Gastroesophageal sphincter (tissue), 4 donors: ENCODE measurements around the gene CSN2. TPM values are rescaled to one million over a fixed set of nuclear protein-coding genes. Genes with fewer than 3 reads are reported as not detected.

Experiments used
- ATAC-seq: fragments of 150-250 bp; one replicate; pipeline ENCODE4 v1.9.1; 2016; ENCODE audit warnings: mild to moderate bottlenecking, moderate library complexity
- H3K27ac ChIP-seq, 4 donors: fragments of 200-600 bp; sonication (generic) in 3 of 4; 1 replicate in 3 of 4; 2 replicates in 1 of 4; pipeline ENCODE4 v1.5.1; 2016 to 2019
- H3K27me3 ChIP-seq: fragments of 200-600 bp; sonication (generic); one replicate; pipeline ENCODE4 v1.5.1; 2019
- H3K36me3 ChIP-seq, 2 donors: fragments of 200-600 bp; sonication (generic); one replicate each; pipeline ENCODE4 v1.5.1; 2019; ENCODE audit warnings: control low read depth in 1 of 2
- H3K4me1 ChIP-seq, 3 donors: fragments of 200-600 bp; sonication (generic); 1 replicate in 2 of 3; 2 replicates in 1 of 3; pipeline ENCODE4 v1.5.1; 2016 to 2019; ENCODE audit warnings: control low read depth in 2 of 3
- H3K4me3 ChIP-seq, 2 donors: fragments of 200-600 bp; sonication (generic); one replicate each; pipeline ENCODE4 v1.5.1; 2019; ENCODE audit warnings: mild to moderate bottlenecking in 1 of 2, moderate library complexity in 1 of 2
- H3K9me3 ChIP-seq, 3 donors: fragments of 200-600 bp; sonication (generic); one replicate each; pipeline ENCODE4 v1.5.1; 2017 to 2019; ENCODE audit warnings: control low read depth in 2 of 3
- CTCF ChIP-seq, 4 experiments: fragments of 200-600 bp in 2 of 4; fragments of 450-650 bp in 2 of 4; sonication (generic) in 1 of 4; IDR thresholded peaks; one replicate each; pipeline ENCODE4 v1.5.1; 2017 to 2019; ENCODE audit warnings: antibody characterized with exemption in 4 of 4, mild to moderate bottlenecking in 2 of 4, moderate library complexity in 2 of 4
- EP300 ChIP-seq: sonication (generic); formaldehyde crosslinking; IDR thresholded peaks from one replicate; pipeline ENCODE4 v1.6.1; 2017; ENCODE audit warnings: antibody characterized with exemption, mild to moderate bottlenecking
- POLR2A ChIP-seq, 2 donors: fragments of 450-650 bp; IDR thresholded peaks; one replicate each; pipeline ENCODE4 v1.6.1; 2017; ENCODE audit warnings: antibody characterized with exemption in 2 of 2, mild to moderate bottlenecking in 2 of 2, moderate library complexity in 1 of 2
- POLR2AphosphoS5 ChIP-seq: sonication (generic); formaldehyde crosslinking; IDR thresholded peaks from one replicate; pipeline ENCODE4 v1.6.1; 2017; ENCODE audit warnings: antibody characterized with exemption
- WGBS, 2 donors: methylation state at CpG; one replicate each; pipeline ENCODE4 v1.1.5; 2018; ENCODE audit warnings: low coverage in 1 of 2; 5-methylcytosine and 5-hydroxymethylcytosine counted together
- total RNA-seq, 4 donors: library from RNA; depleted of rRNA; stranded (reverse); fragments of >200 nt; gene quantifications; one replicate each; pipeline ENCODE4 v1.1.0, GENCODE V29; 2016

CSN2 gene
- total RNA-seq, result not detected

GRCh38 chr4:69965628-69966027 is at the start of gene CSN2:
TSS of gene CSN2 (minus strand) at chr4:69965728. CDS start at chr4:69960995, 4,733 bp downstream.
- H3K36me3 ChIP-seq, result no peaks in the 10 kb centered on the region
- no peak within 1 kb of the TSS for H3K4me3 ChIP-seq
- H3K9me3 ChIP-seq, result peaks cover 0 to 4% (median 0%) of the 10 kb centered on the region in 3 donors
- H3K4me1 ChIP-seq, result no peaks in the 10 kb centered on the region
- 78 to 88% methylated on average over 2 of the region's 2 CpGs for WGBS, 2 donors
- TF ChIP-seq CTCF (IDR thresholded peaks at IDR 0.05) (no peak), EP300 (no peak), POLR2AphosphoS5 (no peak), POLR2A (IDR thresholded peaks at IDR 0.05) (no peak)
- no peak within 1 kb of the TSS for H3K27ac ChIP-seq
- no peaks in the 10 kb centered on the region for H3K27me3 ChIP-seq
- no peak for ATAC-seq

GRCh38 chr4:70008771-70009170 is 43.2 kb upstream of the CSN2 start:
- H3K36me3 ChIP-seq, result no peaks in the 10 kb centered on the region
- no peaks in the 10 kb centered on the region for H3K4me1 ChIP-seq
- ATAC-seq, result no peak
- no peak overlapping the region for H3K4me3 ChIP-seq
- no peaks in the 10 kb centered on the region for H3K9me3 ChIP-seq
- WGBS, 2 donors, result 54 to 71% methylated on average over 3 of the region's 3 CpGs
- no peak overlapping the region for H3K27ac ChIP-seq
- no peaks in the 10 kb centered on the region for H3K27me3 ChIP-seq
- TF ChIP-seq POLR2A (IDR thresholded peaks at IDR 0.05) (no peak), EP300 (no peak), POLR2AphosphoS5 (no peak), CTCF (IDR thresholded peaks at IDR 0.05) (no peak)

- no peaks in the 10 kb centered on the region for H3K4me1 ChIP-seq
- no peak for TF ChIP-seq POLR2AphosphoS5
- no peak for TF ChIP-seq CTCF (IDR thresholded peaks at IDR 0.05)
- TF ChIP-seq EP300, result no peak
- no peak for TF ChIP-seq POLR2A (IDR thresholded peaks at IDR 0.05)
- H3K4me3 ChIP-seq, result no peak overlapping the region
- no peaks in the 10 kb centered on the region for H3K9me3 ChIP-seq
- ATAC-seq, result no peak
- H3K36me3 ChIP-seq, result no peaks in the 10 kb centered on the region
- H3K27me3 ChIP-seq, result no peaks in the 10 kb centered on the region
- H3K27ac ChIP-seq, result no peak overlapping the region
Observed at GRCh38 chr4:70002507-70002906, 37.0 kb upstream of the CSN2 start.

GRCh38 chr4:70000711-70001110 is 35.2 kb upstream of the CSN2 start:
- H3K27ac ChIP-seq, result no peak overlapping the region
- H3K4me1 ChIP-seq, result no peaks in the 10 kb centered on the region
- H3K4me3 ChIP-seq, result no peak overlapping the region
- H3K36me3 ChIP-seq, result no peaks in the 10 kb centered on the region
- 82 to 89% methylated on average over 1 of the region's 1 CpG for WGBS, 2 donors
- H3K9me3 ChIP-seq, result no peaks in the 10 kb centered on the region
- no peaks in the 10 kb centered on the region for H3K27me3 ChIP-seq
- no peak for ATAC-seq
- TF ChIP-seq CTCF (IDR thresholded peaks at IDR 0.05), result no peak
- TF ChIP-seq EP300, result no peak
- no peak for TF ChIP-seq POLR2A (IDR thresholded peaks at IDR 0.05)
- no peak for TF ChIP-seq POLR2AphosphoS5

GRCh38 chr4:69999420-69999819 is 33.9 kb upstream of the CSN2 start:
- Histone ChIP-seq H3K9me3 (no peaks in the 10 kb centered on the region), H3K36me3 (no peaks in the 10 kb centered on the region), H3K4me1 (no peaks in the 10 kb centered on the region), H3K4me3 (no peak overlapping the region), H3K27ac (no peak overlapping the region), H3K27me3 (no peaks in the 10 kb centered on the region)
- ATAC-seq, result no peak
- WGBS, 2 donors, result 89 to 92% methylated on average over 3 of the region's 3 CpGs
- no peak for TF ChIP-seq EP300
- no peak for TF ChIP-seq POLR2AphosphoS5
- no peak for TF ChIP-seq POLR2A (IDR thresholded peaks at IDR 0.05)
- no peak for TF ChIP-seq CTCF (IDR thresholded peaks at IDR 0.05)
